Measurements from ENCODE around the gene KRTAP4-7.

GRCh38 chr17:41101586-41102259, 17.8 kb downstream of the KRTAP4-7 start, which contains the start of gene KRTAP4-16:
- TF ChIP-seq CTCF (IDR thresholded peaks at IDR 0.05; ENCODE audit: low read depth, low read length), result no peak
- no peak for TF ChIP-seq EZH2phosphoT487 (IDR thresholded peaks at IDR 0.05; ENCODE audit: low read depth)
